Large intestine (tissue), 3 donors: ENCODE measurements around the gene PYGO2. TPM values are rescaled to one million over a fixed set of nuclear protein-coding genes. Genes with fewer than 3 reads are reported as not detected.
"Not testable (repeated sequence)": the region's sequence is repeated elsewhere in the genome, so short reads cannot be mapped to it uniquely, and the experiment has no call there.

Experiments
- DNase-seq, 2 donors: peaks; one replicate each; pipeline versions ENCODE4 v3.0.0 to v3.0.0-alpha.2; 2013
- H3K27ac ChIP-seq: one replicate; pipeline ENCODE4 v1.5.1; 2013; ENCODE audit warnings: low read length
- H3K27me3 ChIP-seq: 2 replicates; pipeline ENCODE4 v1.6.1; 2013; ENCODE audit warnings: low read length; ENCODE audit not compliant: control insufficient read depth, insufficient read depth
- H3K36me3 ChIP-seq: 2 replicates; pipeline ENCODE4 v1.6.1; 2013; ENCODE audit warnings: low read length; ENCODE audit not compliant: control insufficient read depth, insufficient read depth
- H3K4me1 ChIP-seq: one replicate; pipeline ENCODE4 v1.6.1; 2013; ENCODE audit warnings: low read length; ENCODE audit not compliant: control insufficient read depth, insufficient read depth
- H3K4me3 ChIP-seq: one replicate; pipeline ENCODE4 v1.5.1; 2013; ENCODE audit warnings: low read length
- H3K9me3 ChIP-seq: one replicate; pipeline ENCODE4 v1.6.1; 2013; ENCODE audit warnings: mild to moderate bottlenecking, low read depth, low read length, moderate library complexity; ENCODE audit not compliant: control insufficient read depth
- WGBS: methylation state at CpG from one replicate; pipeline ENCODE4 v1.1.5; 2013; ENCODE audit warnings: low lambda C conversion rate; ENCODE audit not compliant: insufficient coverage; 5-methylcytosine and 5-hydroxymethylcytosine counted together
- polyA plus RNA-seq: library from polyadenylated mRNA; unstranded; fragments of 120-200 nt; gene quantifications from one replicate; pipeline ENCODE4 v1.2.1, GENCODE V29; 2013

Gene PYGO2
- polyA plus RNA-seq, 1 donor: 32.0 TPM

GRCh38 chr1:154999571-155000410 is 38.2 kb upstream of the PYGO2 start:
- peaks cover 22% of the 10 kb centered on the region for H3K4me1 ChIP-seq
- peak in 1 of 2 donors; percentile 82 for DNase-seq

GRCh38 chr1:154998818-154999570 is 37.4 kb upstream of the PYGO2 start:
- WGBS: no CpG with 5 or more reads among the region's 40 CpGs
- Histone ChIP-seq H3K9me3 (peaks cover 2% of the 10 kb centered on the region), H3K4me3 (peak overlapping the region; percentile 74), H3K36me3 (no peaks in the 10 kb centered on the region), H3K4me1 (peaks cover 15% of the 10 kb centered on the region), H3K27me3 (no peaks in the 10 kb centered on the region), H3K27ac (peak overlapping the region; percentile 56)
- peak in 1 of 2 donors; percentile 71 for DNase-seq

More at GRCh38 chr1:154999571-155000410, 38.2 kb upstream of the PYGO2 start:
- H3K36me3 ChIP-seq: peaks cover 2% of the 10 kb centered on the region
- H3K4me3 ChIP-seq: peak overlapping the region; percentile 74
- WGBS: no CpG with 5 or more reads among the region's 50 CpGs
- peaks cover 2% of the 10 kb centered on the region for H3K9me3 ChIP-seq
- no peaks in the 10 kb centered on the region for H3K27me3 ChIP-seq
- peak overlapping the region; percentile 95 for H3K27ac ChIP-seq

GRCh38 chr1:154998201-154998780 is 36.7 kb upstream of the PYGO2 start:
- H3K27ac ChIP-seq: no peak overlapping the region
- no CpG with 5 or more reads among the region's 16 CpGs for WGBS
- no peaks in the 10 kb centered on the region for H3K27me3 ChIP-seq
- H3K9me3 ChIP-seq: peaks cover 2% of the 10 kb centered on the region
- peaks cover 15% of the 10 kb centered on the region for H3K4me1 ChIP-seq
- DNase-seq: no peak
- no peak overlapping the region for H3K4me3 ChIP-seq
- H3K36me3 ChIP-seq: no peaks in the 10 kb centered on the region

GRCh38 chr1:154996966-154997701 is 35.6 kb upstream of the PYGO2 start:
- H3K36me3 ChIP-seq: peaks cover 5% of the 10 kb centered on the region
- no peak overlapping the region for H3K4me3 ChIP-seq
- no peak overlapping the region for H3K27ac ChIP-seq
- no peaks in the 10 kb centered on the region for H3K27me3 ChIP-seq
- no peak for DNase-seq
- peaks cover 2% of the 10 kb centered on the region for H3K9me3 ChIP-seq
- no CpG with 5 or more reads among the region's 15 CpGs for WGBS
- H3K4me1 ChIP-seq: peaks cover 15% of the 10 kb centered on the region

GRCh38 chr1:154995301-154995983 is 33.9 kb upstream of the PYGO2 start:
- WGBS: no CpG with 5 or more reads among the region's 13 CpGs
- not testable (repeated sequence) for H3K27ac ChIP-seq, H3K36me3 ChIP-seq, H3K9me3 ChIP-seq, H3K27me3 ChIP-seq, H3K4me3 ChIP-seq
- peak in 1 of 2 donors; percentile 65 for DNase-seq
- peaks cover 15% of the 10 kb centered on the region for H3K4me1 ChIP-seq

GRCh38 chr1:154994591-154994990 is 33.0 kb upstream of the PYGO2 start:
- Histone ChIP-seq H3K27me3 (no peaks in the 10 kb centered on the region), H3K4me1 (peaks cover 10% of the 10 kb centered on the region), H3K27ac (no peak overlapping the region), H3K4me3 (no peak overlapping the region), H3K36me3 (peaks cover 15% of the 10 kb centered on the region), H3K9me3 (peaks cover 2% of the 10 kb centered on the region)
- WGBS: no CpG with 5 or more reads among the region's 3 CpGs
- DNase-seq: no peak

GRCh38 chr1:154994269-154994587 is 32.6 kb upstream of the PYGO2 start:
- Histone ChIP-seq H3K27me3 (no peaks in the 10 kb centered on the region), H3K4me1 (peaks cover 11% of the 10 kb centered on the region), H3K9me3 (peaks cover 1% of the 10 kb centered on the region), H3K27ac (no peak overlapping the region), H3K4me3 (no peak overlapping the region), H3K36me3 (peaks cover 19% of the 10 kb centered on the region)
- DNase-seq: no peak
- WGBS: no CpG with 5 or more reads among the region's 1 CpG

GRCh38 chr1:154993572-154994268 is 32.1 kb upstream of the PYGO2 start, which contains the start of gene LENEP:
Gene LENEP (plus strand): TSS chr1:154993586. CDS start chr1:154993608, 22 bp downstream.
- H3K27me3 ChIP-seq: no peaks in the 10 kb centered on the region
- DNase-seq: no peak
- no peaks in the 10 kb centered on the region for H3K9me3 ChIP-seq
- no CpG with 5 or more reads among the region's 8 CpGs for WGBS
- H3K4me1 ChIP-seq: peaks cover 11% of the 10 kb centered on the region
- H3K27ac ChIP-seq: no peak within 1 kb of the TSS
- H3K36me3 ChIP-seq: peaks cover 24% of the 10 kb centered on the region
- no peak within 1 kb of the TSS for H3K4me3 ChIP-seq
